Hippocampal formation (tissue), 2 donors: Measurements from ENCODE around the gene SLITRK3.
A peak's percentile ranks its signal among the peaks of the same experiment; 100 is the strongest.

Source experiments
- DNase-seq, 2 donors: peaks; one replicate each; lab custom pipeline; 2025; lab: John Stamatoyannopoulos, UW

Gene SLITRK3

GRCh38 chr3:165195640-165196576 is at the start of gene SLITRK3:
TSS of gene SLITRK3 (minus strand) at chr3:165196384. CDS start at chr3:165190830, 5,554 bp downstream.
- peak in 1 of 2 donors; percentile 41 for DNase-seq

- no peak for DNase-seq
These were observed 47.4 kb upstream of the SLITRK3 start for GRCh38 chr3:165243597-165243996.

- DNase-seq, result no peak
These were observed 37.5 kb upstream of the SLITRK3 start for GRCh38 chr3:165233501-165234195.

GRCh38 chr3:165225604-165226003 is 29.4 kb upstream of the SLITRK3 start:
- no peak for DNase-seq

GRCh38 chr3:165217739-165218138 is 21.6 kb upstream of the SLITRK3 start:
- no peak for DNase-seq

GRCh38 chr3:165212580-165212979 is 16.4 kb upstream of the SLITRK3 start:
- no peak for DNase-seq

- DNase-seq, result no peak
These were observed 15.5 kb upstream of the SLITRK3 start for GRCh38 chr3:165211721-165212120.

- DNase-seq, result no peak
These were observed 14.5 kb upstream of the SLITRK3 start for GRCh38 chr3:165210727-165211126.

GRCh38 chr3:165210132-165210531 is 13.9 kb upstream of the SLITRK3 start:
- DNase-seq, result no peak

GRCh38 chr3:165206454-165207266 is 10.5 kb upstream of the SLITRK3 start:
- peak; percentile 74 to 83 for DNase-seq

GRCh38 chr3:165204445-165204844 is 8.3 kb upstream of the SLITRK3 start:
- no peak for DNase-seq

- DNase-seq, result no peak
These were observed 6.8 kb upstream of the SLITRK3 start for GRCh38 chr3:165202995-165203394.

- DNase-seq, result no peak
These were observed 5.8 kb upstream of the SLITRK3 start for GRCh38 chr3:165201964-165202363.

GRCh38 chr3:165197481-165197800 is 1.3 kb upstream of the SLITRK3 start:
- no peak for DNase-seq

GRCh38 chr3:165196577-165197480 is 645 bp upstream of the SLITRK3 start:
- peak in 1 of 2 donors; percentile 41 for DNase-seq

- DNase-seq, result no peak
These were observed 944 bp downstream of the SLITRK3 start for GRCh38 chr3:165195241-165195639.

- DNase-seq, result no peak
These were observed 1.5 kb downstream of the SLITRK3 start for GRCh38 chr3:165194511-165195240.

- DNase-seq, result no peak
These were observed 2.6 kb downstream of the SLITRK3 start for GRCh38 chr3:165193366-165194254.

GRCh38 chr3:165192610-165193192 is 3.5 kb downstream of the SLITRK3 start:
- DNase-seq, result no peak
